IMR-90 (cell line): ENCODE measurements around the gene TTC7B. TPM values are rescaled to one million over a fixed set of nuclear protein-coding genes. Genes with fewer than 3 reads are reported as not detected.

Experiments used
- ATAC-seq: fragments of 200-7000 bp; cut with Tn5 transposase; 2 replicates; pipeline ENCODE4 v1.9.1; 2020; ENCODE audit warnings: low read depth, mild to moderate bottlenecking, moderate library complexity
- BruUV-seq: library from RNA; stranded (reverse); fragments of 400-500 nt; replicated peaks from 2 replicates; lab custom pipeline; 2021; lab: Mats Ljungman, UMichigan
- CTCF ChIA-PET: fragments of 300-600 bp; formaldehyde crosslinking; extraction: SDS; loops from one replicate; lab custom pipeline; 2021; ENCODE audit warnings: antibody characterized with exemption; lab: Yijun Ruan, JAX
- POLR2A ChIA-PET: fragments of 300-600 bp; sonication (Branson Sonifier 250); formaldehyde crosslinking; loops from one replicate; lab custom pipeline; 2022; ENCODE audit warnings: antibody characterized with exemption; ENCODE audit not compliant: unreplicated experiment; lab: Charles Lee
- DNase-seq: peaks from one replicate; pipeline ENCODE4 v3.0.0; 2013
- H2AFZ ChIP-seq: replicated peaks from 2 replicates; pipeline ENCODE3; 2013; ENCODE audit warnings: low read length, mild to moderate bottlenecking; ENCODE audit not compliant: poor library complexity
- H2AK5ac ChIP-seq: 2 replicates; pipeline ENCODE4 v1.6.1; 2013; ENCODE audit warnings: low read depth, low read length, inconsistent platforms
- H2AK9ac ChIP-seq: replicated peaks from 2 replicates; pipeline ENCODE3; 2013; ENCODE audit warnings: mild to moderate bottlenecking, low read depth, low read length, moderate library complexity; ENCODE audit not compliant: poor library complexity
- H2BK120ac ChIP-seq: 2 replicates; pipeline ENCODE4 v1.6.1; 2013; ENCODE audit warnings: low read depth, low read length, inconsistent platforms
- H2BK15ac ChIP-seq: 3 replicates; pipeline ENCODE4 v1.6.1; 2013; ENCODE audit warnings: low read depth, low read length, inconsistent platforms
- H2BK20ac ChIP-seq: 2 replicates; pipeline ENCODE4 v1.6.1; 2013; ENCODE audit warnings: low read depth, mild to moderate bottlenecking, inconsistent platforms, low read length, moderate library complexity
- H2BK5ac ChIP-seq: 2 replicates; pipeline ENCODE4 v1.6.1; 2013; ENCODE audit warnings: mild to moderate bottlenecking, low read depth, low read length, inconsistent platforms; ENCODE audit not compliant: poor library complexity, severe bottlenecking
- H3K14ac ChIP-seq: replicated peaks from 2 replicates; pipeline ENCODE4 v1.6.1; 2013; ENCODE audit warnings: low read depth, low read length, inconsistent platforms
- H3K18ac ChIP-seq: 2 replicates; pipeline ENCODE4 v1.6.1; 2013; ENCODE audit warnings: low read depth, low read length, control low read depth
- H3K23ac ChIP-seq: 2 replicates; pipeline ENCODE4 v1.6.1; 2013; ENCODE audit warnings: low read depth, low read length, inconsistent platforms
- H3K27ac ChIP-seq: 2 replicates; pipeline ENCODE4 v1.5.1; 2013; ENCODE audit warnings: mild to moderate bottlenecking, control low read depth, low read length; ENCODE audit not compliant: insufficient read depth
- H3K27me3 ChIP-seq: 2 replicates; pipeline ENCODE4 v1.6.1; 2013; ENCODE audit warnings: low read length; ENCODE audit not compliant: control insufficient read depth, insufficient read depth
- H3K36me3 ChIP-seq: 2 replicates; pipeline ENCODE4 v1.6.1; 2013; ENCODE audit warnings: low read length, mixed read lengths; ENCODE audit not compliant: control insufficient read depth, insufficient read depth
- H3K4ac ChIP-seq: 2 replicates; pipeline ENCODE4 v1.6.1; 2013; ENCODE audit warnings: low read depth, low read length, inconsistent platforms
- H3K4me1 ChIP-seq: 2 replicates; pipeline ENCODE4 v1.6.1; 2013; ENCODE audit warnings: low read length, mixed read lengths; ENCODE audit not compliant: control insufficient read depth, insufficient read depth
- H3K4me2 ChIP-seq: 2 replicates; pipeline ENCODE4 v1.6.1; 2013; ENCODE audit warnings: low read depth, mild to moderate bottlenecking, control low read depth, low read length, moderate library complexity
- H3K4me3 ChIP-seq: 2 replicates; pipeline ENCODE4 v1.5.1; 2013; ENCODE audit warnings: low read depth, mild to moderate bottlenecking, control low read depth, low read length, moderate library complexity; ENCODE audit not compliant: insufficient read depth
- H3K56ac ChIP-seq: 2 replicates; pipeline ENCODE4 v1.6.1; 2013; ENCODE audit warnings: low read length, inconsistent platforms; ENCODE audit not compliant: insufficient read depth; ENCODE audit errors: extremely low read depth
- H3K79me1 ChIP-seq, 2 experiments: 2 replicates each; pipeline ENCODE4 v1.6.1; 2013; ENCODE audit warnings: low read length in 2 of 2, inconsistent platforms in 1 of 2, low read depth in 1 of 2
- H3K9ac ChIP-seq: 2 replicates; pipeline ENCODE4 v1.6.1; 2013; ENCODE audit warnings: low read depth, low read length, control low read depth
- H3K9me1 ChIP-seq: 2 replicates; pipeline ENCODE4 v1.6.1; 2013; ENCODE audit warnings: low read length, inconsistent platforms; ENCODE audit not compliant: insufficient read depth
- H3K9me3 ChIP-seq: 2 replicates; pipeline ENCODE4 v1.6.1; 2013; ENCODE audit warnings: low read length; ENCODE audit not compliant: control insufficient read depth, insufficient read depth
- H4K20me1 ChIP-seq: 2 replicates; pipeline ENCODE4 v1.6.1; 2013; ENCODE audit warnings: low read length, inconsistent platforms; ENCODE audit not compliant: insufficient read depth
- H4K5ac ChIP-seq: 2 replicates; pipeline ENCODE4 v1.6.1; 2013; ENCODE audit warnings: mild to moderate bottlenecking, low read depth, low read length, control low read depth
- H4K8ac ChIP-seq, 2 experiments: 2 replicates each; pipeline ENCODE4 v1.6.1; 2013; ENCODE audit warnings: low read depth in 2 of 2, low read length in 2 of 2, control low read depth in 1 of 2, inconsistent platforms in 1 of 2
- H4K91ac ChIP-seq: 2 replicates; pipeline ENCODE4 v1.6.1; 2013; ENCODE audit warnings: low read depth, low read length, inconsistent platforms; ENCODE audit not compliant: insufficient read depth
- CHD1 ChIP-seq: IDR thresholded peaks from 2 replicates; pipeline ENCODE4 v1.6.1; 2012; ENCODE audit warnings: low read depth, low read length, improper control_type of control experiment
- MXI1 ChIP-seq: IDR thresholded peaks from 2 replicates; pipeline ENCODE4 v1.6.1; 2012; ENCODE audit warnings: low read depth, mild to moderate bottlenecking, low read length, moderate library complexity, borderline replicate concordance
- NFE2L2 ChIP-seq: fragments of 150-350 bp; IDR thresholded peaks from 2 replicates; pipeline ENCODE4 v1.6.1; 2016; ENCODE audit warnings: low read depth, mild to moderate bottlenecking, low read length
- POLR2A ChIP-seq: IDR thresholded peaks from 2 replicates; pipeline ENCODE4 v1.6.1; 2012; ENCODE audit warnings: mild to moderate bottlenecking, low read depth, low read length
- RAD21 ChIP-seq: IDR thresholded peaks from 2 replicates; pipeline ENCODE4 v1.6.1; 2012; ENCODE audit warnings: low read length, improper control_type of control experiment
- WGBS, 2 experiments: methylation state at CpG; one replicate each; pipeline versions ENCODE4 v1.1.5 to v1.1.7; 2013; ENCODE audit warnings: missing lambda C conversion rate in 2 of 2; ENCODE audit not compliant: insufficient read length in 1 of 2; ENCODE audit errors: extremely low coverage in 2 of 2; 5-methylcytosine and 5-hydroxymethylcytosine counted together
- dilution Hi-C: fragments of 300-500 bp; cut with HindIII; formaldehyde crosslinking; loops from one replicate; pipeline ENCODE4 v1.14.3; 2018; ENCODE audit warnings: low sequenced_read_pairs; ENCODE audit not compliant: unreplicated experiment
- in situ Hi-C: fragments of 300-500 bp; cut with MboI; formaldehyde crosslinking; loops from 3 replicates; pipeline ENCODE4 v1.14.3; 2019; ENCODE audit warnings: low sequenced_read_pairs, inconsistent platforms, mixed read lengths
- intact Hi-C: fragments of 100-400 bp; cut with micrococcal nuclease; formaldehyde crosslinking; loops from 2 replicates; pipeline ENCODE4 v1.10.0; 2022
- polyA plus RNA-seq, 3 experiments: library from polyadenylated mRNA; depleted of rRNA; stranded (reverse); fragments of >200 nt; gene quantifications; 2 replicates each; pipeline ENCODE4 v1.2.3, GENCODE V29; 2012; ENCODE audit warnings: low replicate concordance in 1 of 3
- total RNA-seq: library from RNA; depleted of rRNA; stranded (reverse); fragments of >200 nt; gene quantifications from 2 replicates; pipeline ENCODE4 v1.2.3, GENCODE V29; 2012
- TF ChIP-seq, protein P1 (sequence below): fragments of 150-350 bp; IDR thresholded peaks from 2 replicates; pipeline ENCODE4 v1.6.1; 2017; ENCODE audit warnings: mild to moderate bottlenecking, antibody characterized with exemption, low read length, low read depth

TTC7B gene
- total and polyA plus RNA-seq, 2 of the 4 experiments (the other 2 are of a cell fraction), result 18.1 to 35.3 TPM

GRCh38 chr14:90579088-90579487 lies 237.1 kb downstream of the TTC7B start:
- no peaks in the 10 kb centered on the region for H3K27me3 ChIP-seq
- no TSS peak for BruUV-seq

More at GRCh38 chr14:90579088-90579487, 237.1 kb downstream of the TTC7B start:
- ATAC-seq (no peak), DNase-seq (no peak)
- in situ Hi-C loops (no loop called here), dilution Hi-C loops (no loop called here), intact Hi-C loops (no loop called here)
- CTCF ChIA-PET, result no interaction called here
- H3K14ac ChIP-seq, result no peak overlapping the region
- H3K18ac ChIP-seq, result no peak overlapping the region
- H3K9me3 ChIP-seq, result no peaks in the 10 kb centered on the region
- no peaks in the 10 kb centered on the region for H4K20me1 ChIP-seq
- H2BK20ac ChIP-seq, result no peak overlapping the region
- TF ChIP-seq, protein P1, sequence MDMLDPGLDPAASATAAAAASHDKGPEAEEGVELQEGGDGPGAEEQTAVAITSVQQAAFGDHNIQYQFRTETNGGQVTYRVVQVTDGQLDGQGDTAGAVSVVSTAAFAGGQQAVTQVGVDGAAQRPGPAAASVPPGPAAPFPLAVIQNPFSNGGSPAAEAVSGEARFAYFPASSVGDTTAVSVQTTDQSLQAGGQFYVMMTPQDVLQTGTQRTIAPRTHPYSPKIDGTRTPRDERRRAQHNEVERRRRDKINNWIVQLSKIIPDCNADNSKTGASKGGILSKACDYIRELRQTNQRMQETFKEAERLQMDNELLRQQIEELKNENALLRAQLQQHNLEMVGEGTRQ, result no peak
- TF ChIP-seq RAD21 (no peak), MXI1 (no peak), NFE2L2 (no peak), CHD1 (no peak), POLR2A (no peak)
- H2BK5ac ChIP-seq, result no peak overlapping the region
- no peak overlapping the region for H2AK5ac ChIP-seq
- no peak overlapping the region for H3K4ac ChIP-seq
- H3K36me3 ChIP-seq, result peaks cover 5% of the 10 kb centered on the region; the same call in 1 of the 2 replicates
- H3K4me2 ChIP-seq, result no peak overlapping the region
- 70% methylated on average over 2 of the region's 8 CpGs; no CpG with 5 or more reads in 1 of the 2 experiments for WGBS, 2 experiments
- H2BK15ac ChIP-seq, result no peak overlapping the region
- H3K56ac ChIP-seq, result no peak overlapping the region
- no peak overlapping the region for H2AK9ac ChIP-seq
- H3K23ac ChIP-seq, result no peak overlapping the region
- no peak overlapping the region for H2AFZ ChIP-seq
- no peak overlapping the region for H2BK120ac ChIP-seq
- H4K5ac ChIP-seq, result no peak overlapping the region
- no peak overlapping the region for H4K8ac ChIP-seq
- H3K79me1 ChIP-seq, result no peaks in the 10 kb centered on the region; a peak in 1 of 4 replicates
- no peak overlapping the region for H3K9ac ChIP-seq
- H3K4me1 ChIP-seq, result peaks cover 7% of the 10 kb centered on the region; the same call in 1 of the 2 replicates
- POLR2A ChIA-PET, result no interaction called here
- H3K27ac ChIP-seq, result no peak overlapping the region
- H3K4me3 ChIP-seq, result no peak overlapping the region
- H3K9me1 ChIP-seq, result no peaks in the 10 kb centered on the region; the same call in 1 of the 2 replicates
- no peak overlapping the region for H4K91ac ChIP-seq
